Endothelial cell of umbilical vein (primary cell): ENCODE measurements around the gene FAM204A. TPM values are rescaled to one million over a fixed set of nuclear protein-coding genes. Genes with fewer than 3 reads are reported as not detected.

Source experiments
- BruUV-seq: library from RNA; stranded (reverse); fragments of 400-500 nt; replicated peaks from 2 replicates; lab custom pipeline; 2021; lab: Mats Ljungman, UMichigan
- CTCF ChIA-PET: fragments of 300-600, 350-600 bp; sonication (Branson Sonifier 250); formaldehyde crosslinking; loops from one replicate; lab custom pipeline; 2021; ENCODE audit warnings: antibody characterized with exemption, inconsistent platforms; lab: Charles Lee
- POLR2A ChIA-PET: fragments of 300-600, 350-600 bp; sonication (Branson Sonifier 250); formaldehyde crosslinking; loops from one replicate; lab custom pipeline; 2021; ENCODE audit warnings: antibody characterized with exemption, inconsistent platforms; lab: Charles Lee
- DNase-seq: peaks from one replicate; pipeline ENCODE4 v3.0.0-alpha.2; 2011; ENCODE audit warnings: low read depth, low spot score
- FAIRE-seq: peaks from 2 replicates; lab custom pipeline; 2011; peaks lifted over from hg19 to GRCh38; lab: Jason Lieb, UNC
- H2AFZ ChIP-seq: 2 replicates; pipeline ENCODE4 v1.6.0; 2012; ENCODE audit warnings: low read depth, low read length, control low read depth, inconsistent platforms
- H3K27ac ChIP-seq: 2 replicates; pipeline ENCODE4 v1.5.1; 2011; ENCODE audit warnings: low read depth, mild to moderate bottlenecking, control low read depth, low read length, moderate library complexity; ENCODE audit not compliant: insufficient read depth
- H3K27me3 ChIP-seq, 2 experiments: 2 replicates each; pipeline versions ENCODE4 v1.6.0 to v1.6.1; 2011; ENCODE audit warnings: low read length in 2 of 2, mixed read lengths in 1 of 2; ENCODE audit not compliant: control insufficient read depth in 2 of 2, insufficient read depth in 2 of 2
- H3K36me3 ChIP-seq, 2 experiments: 2 replicates in 1 of 2; 3 replicates in 1 of 2; pipeline ENCODE4 v1.5.1; 2011; ENCODE audit warnings: low read length in 2 of 2, mild to moderate bottlenecking in 1 of 2, moderate library complexity in 1 of 2; ENCODE audit not compliant: control insufficient read depth in 2 of 2, insufficient read depth in 2 of 2; ENCODE audit errors: extremely low read depth in 1 of 2
- H3K4me1 ChIP-seq: 3 replicates; pipeline ENCODE4 v1.5.1; 2011; ENCODE audit warnings: mild to moderate bottlenecking, low read length; ENCODE audit not compliant: control insufficient read depth, insufficient read depth; ENCODE audit errors: extremely low read depth
- H3K4me2 ChIP-seq: 2 replicates; pipeline ENCODE4 v1.6.1; 2011; ENCODE audit warnings: low read length, control low read depth, mixed read lengths; ENCODE audit not compliant: insufficient read depth
- H3K4me3 ChIP-seq, 3 experiments: fragments of 200-600 bp in 1 of 3; sonication (generic), shearing (Covaris generic) in 1 of 3; replicated peaks in 1 of 3; 2 replicates each; pipeline ENCODE4 v1.5.1; 2011 to 2016; ENCODE audit warnings: control low read depth in 3 of 3, low read length in 3 of 3, mild to moderate bottlenecking in 2 of 3, inconsistent platforms in 1 of 3, low read depth in 1 of 3, moderate library complexity in 1 of 3; ENCODE audit not compliant: insufficient read depth in 1 of 3
- H3K79me2 ChIP-seq: 2 replicates; pipeline ENCODE4 v1.6.0; 2012; ENCODE audit warnings: low read length, inconsistent platforms; ENCODE audit not compliant: control insufficient read depth, insufficient read depth
- H3K9ac ChIP-seq: replicated peaks from 2 replicates; pipeline ENCODE3; 2011; ENCODE audit warnings: low read length, control low read depth; ENCODE audit not compliant: insufficient read depth; ENCODE audit errors: extremely low read depth
- H3K9me1 ChIP-seq: replicated peaks from 3 replicates; pipeline ENCODE4 v1.6.0; 2011; ENCODE audit warnings: mild to moderate bottlenecking, low read length; ENCODE audit not compliant: control insufficient read depth, insufficient read depth; ENCODE audit errors: extremely low read depth
- H3K9me3 ChIP-seq: replicated peaks from 2 replicates; pipeline ENCODE4 v1.5.1; 2012; ENCODE audit warnings: low read length, inconsistent platforms; ENCODE audit not compliant: control insufficient read depth, insufficient read depth
- H4K20me1 ChIP-seq: replicated peaks from 2 replicates; pipeline ENCODE3; 2011; ENCODE audit warnings: mild to moderate bottlenecking, low read length; ENCODE audit not compliant: control insufficient read depth, insufficient read depth; ENCODE audit errors: extremely low read depth
- CTCF ChIP-seq, 2 donors: IDR thresholded peaks; 1 replicate in 1 of 2; 2 replicates in 1 of 2; pipeline ENCODE4 v1.5.1; 2011; ENCODE audit warnings: low read length in 2 of 2, mild to moderate bottlenecking in 2 of 2, moderate library complexity in 2 of 2, control low read depth in 1 of 2, inconsistent platforms in 1 of 2, low read depth in 1 of 2; ENCODE audit not compliant: insufficient read depth in 1 of 2; ENCODE audit errors: extremely low read depth in 1 of 2
- EZH2 ChIP-seq: IDR thresholded peaks from 2 replicates; pipeline ENCODE4 v1.6.1; 2012; ENCODE audit warnings: borderline replicate concordance, low read depth, mild to moderate bottlenecking, moderate library complexity, low read length, inconsistent platforms; ENCODE audit not compliant: severe bottlenecking
- FOS ChIP-seq: IDR thresholded peaks from 2 replicates; pipeline ENCODE4 v1.6.1; 2011; ENCODE audit warnings: mild to moderate bottlenecking, low read length, moderate library complexity, borderline replicate concordance; ENCODE audit not compliant: insufficient read depth
- GATA2 ChIP-seq: IDR thresholded peaks from 2 replicates; pipeline ENCODE4 v1.7.0; 2011; ENCODE audit warnings: low read depth, mild to moderate bottlenecking, moderate library complexity, mixed read lengths, low read length; ENCODE audit not compliant: insufficient read length, insufficient read depth
- JUN ChIP-seq: IDR thresholded peaks from 2 replicates; pipeline ENCODE4 v1.6.1; 2011; ENCODE audit warnings: borderline replicate concordance, low read depth; ENCODE audit not compliant: insufficient read length, insufficient read depth
- MYC ChIP-seq: IDR thresholded peaks from one replicate; pipeline ENCODE4 v1.6.1; 2011; ENCODE audit warnings: mild to moderate bottlenecking, low read depth, low read length
- POLR2A ChIP-seq: IDR thresholded peaks from 2 replicates; pipeline ENCODE4 v1.6.1; 2012; ENCODE audit warnings: low read depth, mild to moderate bottlenecking, control low read depth, low read length
- POLR2AphosphoS5 ChIP-seq: IDR thresholded peaks from 2 replicates; pipeline ENCODE4 v1.6.1; 2012; ENCODE audit warnings: low read depth, mild to moderate bottlenecking, control low read depth, low read length, moderate library complexity; ENCODE audit not compliant: insufficient read depth
- dilution Hi-C: fragments of 300-500 bp; cut with MboI; formaldehyde crosslinking; loops from one replicate; pipeline ENCODE4 v1.15.0; 2019; ENCODE audit warnings: low sequenced_read_pairs; ENCODE audit not compliant: extremely low pct_ligation_motif_present
- intact Hi-C: fragments of 100-400 bp; cut with micrococcal nuclease; formaldehyde crosslinking; loops from one replicate; pipeline ENCODE4 v1.10.0; 2022
- polyA plus RNA-seq, 4 experiments: library from polyadenylated mRNA; depleted of rRNA in 3 of 4; stranded (reverse) in 3 of 4; unstranded in 1 of 4; fragments of >200 nt; gene quantifications; 2 replicates each; pipeline versions ENCODE4 v1.2.1 to v1.2.3, GENCODE V29; 2011 to 2012; ENCODE audit warnings: missing spikeins in 1 of 4
- total RNA-seq: library from RNA; stranded (reverse); gene quantifications from 2 replicates; pipeline ENCODE4 v1.2.3, GENCODE V29; 2021

Gene FAM204A
- total and polyA plus RNA-seq, 2 donors (not counting 3 experiments of a cell fraction or from before 2014, with no cell fraction given), result 11.1 to 73.7 TPM

DNA sequence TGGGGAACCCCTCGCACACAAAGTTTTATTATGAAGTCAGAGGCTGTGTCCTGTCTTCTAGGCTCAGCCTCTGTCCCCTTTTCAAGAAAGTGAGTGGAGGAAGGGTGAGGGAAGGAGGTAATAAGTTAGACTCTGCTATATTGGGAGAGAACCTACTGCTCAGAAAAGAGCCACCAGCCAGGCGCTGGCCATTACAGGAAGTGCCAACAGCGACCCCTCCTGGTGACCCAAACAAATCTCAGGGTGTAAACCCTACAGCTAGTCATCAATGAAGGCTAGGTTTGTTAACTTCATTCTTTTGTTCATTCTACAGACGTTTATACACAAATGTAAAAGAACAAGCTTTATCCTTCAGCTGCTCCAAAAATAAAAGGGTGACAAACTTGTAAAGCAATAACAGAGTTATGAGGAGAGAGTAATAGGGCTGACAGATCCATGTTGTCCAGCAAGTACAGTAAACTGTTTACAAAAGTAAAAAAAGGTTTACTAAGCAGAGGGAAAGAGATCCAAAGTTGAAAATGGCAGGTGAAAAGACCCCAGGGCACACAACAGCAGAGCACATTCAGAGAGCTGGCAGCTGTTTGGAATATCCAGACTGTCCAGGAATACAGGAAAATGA lies 82.7 kb downstream of the FAM204A start:
- Histone ChIP-seq H4K20me1 (no peaks in the 10 kb centered on the region), H3K79me2 (no peaks in the 10 kb centered on the region), H3K4me2 (no peak overlapping the region), H3K9ac (no peak overlapping the region), H3K9me1 (no peaks in the 10 kb centered on the region), H3K36me3 (no peaks in the 10 kb centered on the region), H2AFZ (no peak overlapping the region), H3K9me3 (no peaks in the 10 kb centered on the region), H3K4me1 (no peaks in the 10 kb centered on the region), H3K4me3 (no peak overlapping the region), H3K27me3 (peaks cover 7 to 8% of the 10 kb centered on the region in 2 experiments), H3K27ac (no peak overlapping the region)
- no TSS peak for BruUV-seq
- POLR2A ChIA-PET, result no interaction called here
- CTCF ChIA-PET, result interaction anchor here (0.6 to 2.8 kb wide), 12 partner anchors 8 to 1043 kb away, joined by 3 to 13 read pairs (median 3); no protein-coding TSS in a partner anchor
- no peak for FAIRE-seq
- dilution Hi-C loops, result no loop called here
- intact Hi-C loops, result no loop called here
- TF ChIP-seq JUN (no peak), MYC (no peak), CTCF (IDR thresholded peaks at IDR 0.05; ENCODE audit: extremely low read depth in 1 of 2, insufficient read depth in 1 of 2, low read depth in 1 of 2, low read length in 2 of 2) (peak; percentile 45 to 46), GATA2 (no peak)
- DNase-seq, result no peak

- intact Hi-C loops, result no loop called here
- CTCF ChIA-PET, result interaction anchor here (1.0 to 2.8 kb wide), 4 partner anchors 14 to 1091 kb away, joined by 3 to 13 read pairs (median 6); no protein-coding TSS in a partner anchor
- Histone ChIP-seq H3K4me2 (no peak overlapping the region), H4K20me1 (no peaks in the 10 kb centered on the region), H3K9me3 (no peaks in the 10 kb centered on the region), H3K36me3 (no peaks in the 10 kb centered on the region), H3K27me3 (peaks cover 7 to 8% of the 10 kb centered on the region in 2 experiments), H3K9ac (no peak overlapping the region), H3K9me1 (no peaks in the 10 kb centered on the region), H2AFZ (no peak overlapping the region), H3K27ac (no peak overlapping the region), H3K4me3 (no peak overlapping the region), H3K79me2 (no peaks in the 10 kb centered on the region), H3K4me1 (no peaks in the 10 kb centered on the region)
- TF ChIP-seq MYC (no peak), EZH2 (no peak), JUN (no peak), POLR2A (no peak), FOS (no peak), POLR2AphosphoS5 (no peak)
- FAIRE-seq (no peak), DNase-seq (no peak)
- POLR2A ChIA-PET, result no interaction called here
- dilution Hi-C loops, result no loop called here
- BruUV-seq, result no TSS peak
Observed at GRCh38 chr10:118258285-118258684, 83.8 kb downstream of the FAM204A start.
